CD14-positive monocyte (primary cell): ENCODE measurements around the gene ARL4D. TPM values are rescaled to one million over a fixed set of nuclear protein-coding genes. Genes with fewer than 3 reads are reported as not detected.
A peak's percentile ranks its signal among the peaks of the same experiment; 100 is the strongest.

Experiments
- DNase-seq, 3 donors: peaks; one replicate each; pipeline ENCODE4 v3.0.0-alpha.2; 2011 to 2022
- H2AFZ ChIP-seq: 2 replicates; pipeline ENCODE4 v1.6.0; 2012; ENCODE audit warnings: mild to moderate bottlenecking, low read depth, low read length, inconsistent platforms; ENCODE audit not compliant: insufficient read depth, poor library complexity, severe bottlenecking
- H3K27ac ChIP-seq, 2 donors: 1 replicate in 1 of 2; 2 replicates in 1 of 2; pipeline ENCODE4 v1.5.1; 2012 to 2013; ENCODE audit warnings: low read length in 2 of 2, control low read depth in 1 of 2, inconsistent platforms in 1 of 2, low read depth in 1 of 2, mild to moderate bottlenecking in 1 of 2
- H3K27me3 ChIP-seq, 2 donors: one replicate each; pipeline versions ENCODE4 v1.6.0 to v1.6.1; 2011 to 2013; ENCODE audit warnings: low read length in 2 of 2; ENCODE audit not compliant: control insufficient read depth in 2 of 2, insufficient read depth in 2 of 2
- H3K36me3 ChIP-seq, 2 donors: replicated peaks in 1 of 2; 1 replicate in 1 of 2; 2 replicates in 1 of 2; pipeline versions ENCODE4 v1.5.1 to v1.6.1; 2012 to 2013; ENCODE audit warnings: low read length in 2 of 2, control low read depth in 1 of 2, inconsistent platforms in 1 of 2, mild to moderate bottlenecking in 1 of 2; ENCODE audit not compliant: insufficient read depth in 2 of 2, control insufficient read depth in 1 of 2
- H3K4me1 ChIP-seq, 2 donors: 1 replicate in 1 of 2; 2 replicates in 1 of 2; pipeline versions ENCODE4 v1.5.1 to v1.6.1; 2012 to 2013; ENCODE audit warnings: low read length in 2 of 2, control low read depth in 1 of 2, inconsistent platforms in 1 of 2, mild to moderate bottlenecking in 1 of 2, moderate library complexity in 1 of 2; ENCODE audit not compliant: insufficient read depth in 2 of 2, control insufficient read depth in 1 of 2
- H3K4me2 ChIP-seq: replicated peaks from 2 replicates; pipeline ENCODE3; 2012; ENCODE audit warnings: low read length, moderate library complexity, mild to moderate bottlenecking; ENCODE audit not compliant: poor library complexity, severe bottlenecking; ENCODE audit errors: extremely low read depth
- H3K4me3 ChIP-seq, 3 experiments: fragments of 200-600 bp in 1 of 3; sonication (generic) in 1 of 3; replicated peaks in 1 of 3; 1 replicate in 2 of 3; 2 replicates in 1 of 3; pipeline ENCODE4 v1.5.1; 2011 to 2013; ENCODE audit warnings: low read length in 3 of 3, mild to moderate bottlenecking in 3 of 3, control low read depth in 2 of 3, low read depth in 2 of 3, inconsistent platforms in 1 of 3, moderate library complexity in 1 of 3
- H3K79me2 ChIP-seq: 2 replicates; pipeline ENCODE4 v1.6.0; 2012; ENCODE audit warnings: mild to moderate bottlenecking, control low read depth, inconsistent platforms, low read length, moderate library complexity; ENCODE audit not compliant: insufficient read depth
- H3K9ac ChIP-seq: 2 replicates; pipeline ENCODE4 v1.6.0; 2017; ENCODE audit warnings: low read length, mild to moderate bottlenecking; ENCODE audit not compliant: insufficient read depth, poor library complexity, severe bottlenecking
- H3K9me3 ChIP-seq, 2 donors: replicated peaks in 1 of 2; 1 replicate in 1 of 2; 2 replicates in 1 of 2; pipeline versions ENCODE4 v1.5.1 to v1.6.1; 2012 to 2013; ENCODE audit warnings: low read length in 2 of 2, control low read depth in 1 of 2; ENCODE audit not compliant: control insufficient read depth in 1 of 2, insufficient read depth in 1 of 2
- H4K20me1 ChIP-seq: 2 replicates; pipeline ENCODE4 v1.6.0; 2012; ENCODE audit warnings: mild to moderate bottlenecking, low read length, control low read depth, moderate library complexity; ENCODE audit not compliant: insufficient read depth
- H3K27ac Mint-ChIP-seq, 7 donors: one replicate each; pipeline ENCODE4 v1.8.0; 2020; ENCODE audit warnings: mild to moderate bottlenecking in 7 of 7, mixed read lengths in 7 of 7, moderate library complexity in 6 of 7, inconsistent platforms in 2 of 7
- H3K27me3 Mint-ChIP-seq, 3 donors: one replicate each; pipeline ENCODE4 v1.8.0; 2021 to 2022; ENCODE audit warnings: low read depth in 3 of 3, mild to moderate bottlenecking in 3 of 3, mixed read lengths in 3 of 3, moderate library complexity in 3 of 3, inconsistent platforms in 1 of 3
- H3K36me3 Mint-ChIP-seq, 2 donors: one replicate each; pipeline ENCODE4 v1.8.0; 2020; ENCODE audit warnings: mixed read lengths in 2 of 2, inconsistent platforms in 1 of 2, mild to moderate bottlenecking in 1 of 2
- H3K4me1 Mint-ChIP-seq: one replicate; pipeline ENCODE4 v1.8.0; 2020; ENCODE audit warnings: mild to moderate bottlenecking, mixed read lengths
- H3K4me3 Mint-ChIP-seq, 2 donors: one replicate each; pipeline ENCODE4 v1.8.0; 2020; ENCODE audit warnings: mild to moderate bottlenecking in 2 of 2, mixed read lengths in 2 of 2, moderate library complexity in 1 of 2
- H3K9me3 Mint-ChIP-seq, 7 donors: one replicate each; pipeline ENCODE4 v1.8.0; 2020 to 2022; ENCODE audit warnings: mixed read lengths in 7 of 7, mild to moderate bottlenecking in 6 of 7, moderate library complexity in 6 of 7, inconsistent platforms in 2 of 7
- CTCF ChIP-seq: fragments of 200-600 bp; IDR thresholded peaks from one replicate; pipeline ENCODE4 v1.8.0; 2022; ENCODE audit warnings: antibody characterized with exemption, mild to moderate bottlenecking
- WGBS: methylation state at CpG from one replicate; pipeline ENCODE4 v1.1.5; 2013; ENCODE audit warnings: missing lambda C conversion rate; ENCODE audit not compliant: insufficient coverage; 5-methylcytosine and 5-hydroxymethylcytosine counted together
- intact Hi-C, 2 donors: fragments of 100-400 bp; cut with micrococcal nuclease; formaldehyde crosslinking; loops; one replicate each; pipeline versions ENCODE4 v1.15.0 to v1.15.1; 2023
- polyA minus RNA-seq: library from RNA; depleted of rRNA, polyadenylated mRNA; stranded (reverse); fragments of >200 nt; gene quantifications from 2 replicates; pipeline ENCODE4 v1.2.3, GENCODE V29; 2012
- polyA plus RNA-seq, 3 donors: library from polyadenylated mRNA; depleted of rRNA in 1 of 3; unstranded in 2 of 3; stranded (reverse) in 1 of 3; fragments of 300-500 nt in 2 of 3; fragments of >200 nt in 1 of 3; fragmentation: Illumina TruSeq in 2 of 3; gene quantifications; 1 replicate in 2 of 3; 2 replicates in 1 of 3; pipeline ENCODE4 v1.2.3, GENCODE V29; 2012 to 2021
- total RNA-seq, 12 experiments: library from RNA in 1 of 12; stranded (reverse) in 1 of 12; fragments of 120-200 nt in 1 of 12; gene quantifications; one replicate each; pipeline ENCODE4 v1.2.4 and lab custom pipeline; 2013 to 2026; ENCODE audit warnings: mixed read lengths in 6 of 12, inconsistent platforms in 1 of 12

The ARL4D gene
- 1.5 TPM for total RNA-seq (2013)
- polyA plus RNA-seq, result 1 to 10 TPM in 2 of 3 donors, under 1 TPM in 1; 0.75 to 2.4 (median 1.7) TPM
- 1.5 TPM in 2 replicates for polyA minus RNA-seq
- total RNA-seq (lab: John Stamatoyannopoulos, UW), result 1.1 to 9.8 (median 3.9) reads per million in 11 experiments

GRCh38 chr17:43398724-43399595, at the start of gene ARL4D:
TSS of gene ARL4D (plus strand) at chr17:43398993. CDS start at chr17:43399733, 740 bp downstream.
- Histone ChIP-seq H3K4me1 (peaks cover 51 to 77% of the 10 kb centered on the region in 2 donors), H3K27me3 (no peaks in the 10 kb centered on the region), H3K27ac (peak within 1 kb of the TSS in 1 of 2 donors; percentile 71), H3K4me3 (peak within 1 kb of the TSS; percentile 58 to 88 (median 60)), H2AFZ (peak within 1 kb of the TSS; percentile 98), H3K79me2 (no peaks in the 10 kb centered on the region), H3K9ac (peak within 1 kb of the TSS; percentile 75), H4K20me1 (no peaks in the 10 kb centered on the region), H3K36me3 (no peaks in the 10 kb centered on the region), H3K9me3 (no peaks in the 10 kb centered on the region), H3K4me2 (peak within 1 kb of the TSS; percentile 97)
- WGBS, result under 1% methylated on average over 50 of the region's 64 CpGs
- intact Hi-C loops, result no loop called here
- Mint-ChIP-seq H3K9me3 (peaks cover 0 to 2% (median 0%) of the 10 kb centered on the region in 7 donors), H3K4me3 (peak within 1 kb of the TSS; percentile 90 to 95), H3K4me1 (peaks cover 55% of the 10 kb centered on the region), H3K36me3 (no peaks in the 10 kb centered on the region), H3K27ac (peak within 1 kb of the TSS; percentile 59 to 90 (median 72)), H3K27me3 (peaks cover 3 to 9% (median 5%) of the 10 kb centered on the region in 3 donors)
- TF ChIP-seq CTCF, result no peak
- DNase-seq, result peak; percentile 55 to 67 (median 67)

GRCh38 chr17:43349142-43349541, 49.7 kb upstream of the ARL4D start:
- H3K4me2 ChIP-seq, result no peak overlapping the region
- no peak overlapping the region for H3K27ac ChIP-seq
- Mint-ChIP-seq H3K27ac (no peak overlapping the region), H3K27me3 (peaks cover 0 to 6% (median 2%) of the 10 kb centered on the region in 3 donors), H3K4me1 (no peaks in the 10 kb centered on the region), H3K4me3 (no peak overlapping the region), H3K36me3 (peaks cover 2 to 3% of the 10 kb centered on the region in 2 donors), H3K9me3 (peaks cover 45 to 59% (median 51%) of the 10 kb centered on the region in 7 donors)
- no peak overlapping the region for H2AFZ ChIP-seq
- H3K4me1 ChIP-seq, result no peaks in the 10 kb centered on the region
- DNase-seq, result no peak
- H3K79me2 ChIP-seq, result no peaks in the 10 kb centered on the region
- H3K27me3 ChIP-seq, result peaks cover 0 to under 1% of the 10 kb centered on the region in 2 donors
- peak overlapping the region in 1 of 3 experiments; percentile 17 for H3K4me3 ChIP-seq
- no peaks in the 10 kb centered on the region for H4K20me1 ChIP-seq
- peaks cover 49 to 54% of the 10 kb centered on the region in 2 donors for H3K9me3 ChIP-seq
- intact Hi-C loops, result no loop called here
- H3K36me3 ChIP-seq, result no peaks in the 10 kb centered on the region
- H3K9ac ChIP-seq, result no peak overlapping the region
- no peak for TF ChIP-seq CTCF
- WGBS, result no CpG with 5 or more reads among the region's 2 CpGs
